ENCODE data around the gene ATP6V0D1.

Gene ATP6V0D1

DNA sequence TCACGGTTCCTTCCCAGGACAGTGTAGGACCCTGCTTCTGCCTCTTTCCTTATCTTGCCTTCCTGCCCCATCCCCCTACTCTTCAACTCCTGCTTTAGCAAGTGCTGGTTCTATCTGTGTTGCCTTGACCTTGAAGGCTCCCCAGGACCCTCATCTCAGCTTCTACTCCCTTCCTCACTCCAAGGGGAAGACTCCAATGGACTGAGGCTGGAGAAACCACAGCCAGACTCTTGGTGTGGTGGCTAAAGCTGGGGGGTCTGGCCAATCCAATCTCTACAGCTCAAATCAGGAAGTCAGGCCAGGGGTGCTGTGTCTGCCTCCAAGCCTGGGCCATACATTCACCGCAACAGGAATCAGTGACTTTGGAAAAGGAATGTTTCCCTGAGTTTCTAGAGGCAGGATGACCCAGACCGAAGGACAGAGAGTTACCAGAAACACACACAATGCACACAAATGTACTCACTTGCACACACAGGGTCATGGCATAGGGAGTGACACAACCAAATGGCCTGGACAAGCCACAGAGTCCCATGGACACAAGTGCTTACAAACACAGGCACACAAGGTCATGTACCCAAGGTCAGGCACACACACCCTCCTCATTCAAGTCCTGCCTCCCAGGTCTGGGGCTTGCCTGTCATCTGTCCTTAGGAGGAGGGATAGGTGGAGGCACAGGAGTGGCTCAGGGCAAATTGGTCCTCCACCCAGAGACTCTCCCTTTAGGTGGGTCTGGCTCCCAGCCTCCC lies 51.7 kb downstream of the ATP6V0D1 start:
- TF ChIP-seq, protein P1, sequence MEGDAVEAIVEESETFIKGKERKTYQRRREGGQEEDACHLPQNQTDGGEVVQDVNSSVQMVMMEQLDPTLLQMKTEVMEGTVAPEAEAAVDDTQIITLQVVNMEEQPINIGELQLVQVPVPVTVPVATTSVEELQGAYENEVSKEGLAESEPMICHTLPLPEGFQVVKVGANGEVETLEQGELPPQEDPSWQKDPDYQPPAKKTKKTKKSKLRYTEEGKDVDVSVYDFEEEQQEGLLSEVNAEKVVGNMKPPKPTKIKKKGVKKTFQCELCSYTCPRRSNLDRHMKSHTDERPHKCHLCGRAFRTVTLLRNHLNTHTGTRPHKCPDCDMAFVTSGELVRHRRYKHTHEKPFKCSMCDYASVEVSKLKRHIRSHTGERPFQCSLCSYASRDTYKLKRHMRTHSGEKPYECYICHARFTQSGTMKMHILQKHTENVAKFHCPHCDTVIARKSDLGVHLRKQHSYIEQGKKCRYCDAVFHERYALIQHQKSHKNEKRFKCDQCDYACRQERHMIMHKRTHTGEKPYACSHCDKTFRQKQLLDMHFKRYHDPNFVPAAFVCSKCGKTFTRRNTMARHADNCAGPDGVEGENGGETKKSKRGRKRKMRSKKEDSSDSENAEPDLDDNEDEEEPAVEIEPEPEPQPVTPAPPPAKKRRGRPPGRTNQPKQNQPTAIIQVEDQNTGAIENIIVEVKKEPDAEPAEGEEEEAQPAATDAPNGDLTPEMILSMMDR (conservative IDR thresholded peaks at IDR 0.05) = no peak
- no peak overlapping the region for H3K27ac ChIP-seq

DNA sequence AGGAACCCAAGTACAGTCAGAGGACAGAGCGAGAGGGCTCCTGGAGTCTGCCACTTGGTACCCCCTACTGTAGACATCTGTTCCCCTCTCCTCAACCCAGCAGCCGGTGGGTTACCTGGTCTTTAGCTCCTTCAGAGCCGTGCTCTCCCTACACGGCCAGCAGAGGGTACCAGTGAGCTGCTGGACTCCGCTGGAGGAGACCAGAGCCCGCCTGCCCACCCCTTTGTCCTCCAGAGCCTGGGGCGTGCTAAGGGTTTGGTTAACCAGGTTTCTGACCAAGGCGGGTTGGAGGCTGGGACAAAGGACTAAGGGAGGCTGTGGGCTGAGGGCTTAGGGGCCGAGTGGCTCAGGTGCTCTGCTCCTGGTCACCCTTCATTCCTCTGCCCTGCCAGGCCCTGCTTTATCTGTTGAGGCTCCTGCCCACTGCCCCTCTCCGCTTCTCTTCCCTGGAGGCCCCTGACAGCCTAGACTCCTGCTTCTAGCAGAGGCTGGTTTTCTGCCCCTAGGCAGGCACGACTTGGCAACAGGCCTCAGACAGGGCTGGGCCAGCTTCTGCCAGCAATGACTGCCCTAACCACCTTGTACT lies 52.7 kb downstream of the ATP6V0D1 start:
- TF ChIP-seq, protein P1 (conservative IDR thresholded peaks at IDR 0.05) = peak; percentile 82

DNA sequence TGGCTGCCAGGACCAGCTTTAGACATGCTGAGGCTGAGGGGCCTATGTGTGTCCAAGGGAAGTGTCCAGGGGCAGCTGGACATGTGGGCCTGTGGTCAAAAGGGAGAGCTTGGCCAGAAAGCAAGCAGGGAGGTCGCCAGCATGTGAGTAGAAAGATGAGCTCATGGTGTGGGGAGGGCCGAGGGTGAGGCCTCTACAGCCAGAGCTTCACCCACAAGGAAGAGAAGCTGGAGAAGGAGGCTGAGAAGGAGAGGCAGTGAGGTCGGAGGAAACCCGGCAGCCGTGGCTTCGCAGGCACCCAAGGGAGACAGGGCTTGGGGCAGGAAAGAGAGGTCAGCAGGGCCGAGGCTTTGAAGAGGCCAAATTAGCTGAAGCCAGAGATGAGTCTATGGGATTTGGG lies 54.0 kb downstream of the ATP6V0D1 start:
- no peak overlapping the region for H3K27ac ChIP-seq

More for the DNA sequence above, 52.7 kb downstream of the ATP6V0D1 start:
- no peak overlapping the region for H3K27ac ChIP-seq

DNA sequence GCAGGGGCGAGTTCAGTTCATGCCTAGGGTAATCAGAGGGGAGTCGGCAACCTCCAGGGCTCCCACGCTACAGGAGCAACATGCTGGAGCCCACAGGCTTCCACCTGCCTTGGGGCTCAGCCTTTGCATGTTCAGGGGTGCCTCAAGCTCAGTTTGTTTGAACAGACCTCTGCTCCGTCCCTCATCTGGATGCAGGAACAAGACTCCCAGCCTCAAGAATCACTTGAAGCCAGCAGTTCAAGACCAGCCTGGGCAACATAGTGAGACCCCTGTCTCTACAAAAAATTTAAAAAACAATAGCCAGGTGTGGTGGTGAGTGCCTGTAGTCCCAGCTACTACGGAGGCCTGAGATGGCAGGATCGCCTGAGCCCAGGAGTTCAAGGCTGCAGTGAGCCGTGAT lies 54.9 kb downstream of the ATP6V0D1 start:
- TF ChIP-seq, protein P1 (conservative IDR thresholded peaks at IDR 0.05) = no peak
- no peak overlapping the region for H3K27ac ChIP-seq

More for the DNA sequence above, 54.0 kb downstream of the ATP6V0D1 start:
- TF ChIP-seq, protein P1 (conservative IDR thresholded peaks at IDR 0.05) = no peak

DNA sequence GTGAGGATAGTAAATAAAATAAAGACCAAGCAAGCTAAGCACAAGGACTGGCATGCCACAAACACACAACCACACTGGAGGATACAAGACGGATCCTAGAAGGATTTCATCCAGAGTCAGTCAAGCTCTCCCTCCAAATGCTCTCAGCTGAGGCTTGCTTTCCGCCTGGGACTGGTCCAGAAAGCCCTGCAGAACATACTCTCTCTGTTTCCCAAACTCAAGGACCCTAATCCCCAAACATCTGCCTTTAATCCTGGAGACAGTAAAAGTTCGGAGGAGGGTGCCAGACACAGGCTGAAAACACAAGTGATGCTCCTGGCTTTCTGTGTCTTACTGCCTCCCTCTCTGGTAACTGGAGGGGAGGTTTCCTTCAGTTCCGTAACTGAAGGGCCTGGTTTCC lies 55.4 kb downstream of the ATP6V0D1 start:
- TF ChIP-seq, protein P1 (conservative IDR thresholded peaks at IDR 0.05) = no peak
- H3K27ac ChIP-seq = no peak overlapping the region

DNA sequence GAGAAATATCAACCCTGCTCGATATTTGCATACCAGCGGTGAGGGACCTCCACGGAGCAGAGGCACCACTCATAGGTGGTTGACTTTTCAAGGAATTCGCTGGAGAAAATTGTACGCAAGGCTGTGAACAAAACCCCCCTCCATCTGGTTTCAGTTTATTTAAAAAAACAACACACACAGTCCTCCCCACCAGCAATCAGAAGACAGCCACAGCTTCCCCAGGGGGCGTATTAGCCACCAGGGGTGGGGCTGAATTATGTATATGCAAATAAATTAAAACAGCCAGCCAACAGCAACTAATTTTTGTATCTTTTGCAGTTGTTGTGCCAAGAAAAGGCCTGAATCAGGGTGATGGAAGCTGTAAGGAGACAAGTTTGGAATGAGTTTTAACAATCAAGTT lies 55.9 kb downstream of the ATP6V0D1 start:
- TF ChIP-seq, protein P1 (conservative IDR thresholded peaks at IDR 0.05) = no peak
- H3K27ac ChIP-seq = no peak overlapping the region

DNA sequence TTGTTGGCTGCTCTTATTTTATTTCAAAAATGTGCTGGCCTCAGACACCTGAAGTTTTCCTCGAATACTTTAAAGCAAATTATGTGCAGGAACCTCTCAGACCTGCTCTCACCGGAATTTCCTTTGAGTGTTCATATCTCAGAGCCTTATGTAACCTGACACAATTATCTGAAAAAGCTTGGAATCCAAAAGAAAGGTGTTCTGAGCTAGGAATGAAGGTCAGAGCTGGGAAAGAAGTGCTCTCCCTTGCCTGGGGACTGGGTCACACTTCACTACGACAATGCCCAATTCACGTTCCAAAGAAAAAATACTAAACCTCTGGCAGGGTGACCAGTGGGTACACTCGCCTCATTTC lies 56.7 kb downstream of the ATP6V0D1 start:
- TF ChIP-seq, protein P1 (conservative IDR thresholded peaks at IDR 0.05) = no peak
- H3K27ac ChIP-seq = no peak overlapping the region
